Tibial nerve (tissue), 4 donors: Measurements from ENCODE around the gene EIF3CL. TPM values are rescaled to one million over a fixed set of nuclear protein-coding genes. Genes with fewer than 3 reads are reported as not detected.
"Not testable (repeated sequence)": the region's sequence is repeated elsewhere in the genome, so short reads cannot be mapped to it uniquely, and the experiment has no call there.

Experiments used
- DNase-seq, 2 donors: peaks; one replicate each; pipeline ENCODE4 v3.0.0-alpha.2; 2019; ENCODE audit warnings: low spot score in 2 of 2
- H3K27ac ChIP-seq, 4 donors: fragments of 200-600 bp; sonication (generic) in 3 of 4; one replicate each; pipeline ENCODE4 v1.5.1; 2017 to 2019; ENCODE audit warnings: mild to moderate bottlenecking in 1 of 4
- H3K27me3 ChIP-seq, 2 donors: fragments of 200-600 bp; sonication (generic) in 1 of 2; one replicate each; pipeline versions ENCODE4 v1.5.1 to v1.6.0; 2017 to 2019
- H3K36me3 ChIP-seq, 3 donors: fragments of 200-600 bp; sonication (generic); one replicate each; pipeline ENCODE4 v1.5.1; 2018 to 2019
- H3K4me1 ChIP-seq, 4 donors: fragments of 200-600 bp; sonication (generic) in 3 of 4; one replicate each; pipeline ENCODE4 v1.5.1; 2017 to 2019
- H3K4me3 ChIP-seq, 4 donors: fragments of 200-600 bp; sonication (generic) in 3 of 4; one replicate each; pipeline ENCODE4 v1.5.1; 2017 to 2019; ENCODE audit warnings: mild to moderate bottlenecking in 1 of 4, moderate library complexity in 1 of 4
- H3K9me3 ChIP-seq, 4 donors: fragments of 200-600 bp; sonication (generic) in 3 of 4; one replicate each; pipeline ENCODE4 v1.5.1; 2017 to 2019
- WGBS, 2 donors: methylation state at CpG; one replicate each; pipeline ENCODE4 v1.1.5; 2018; 5-methylcytosine and 5-hydroxymethylcytosine counted together
- total RNA-seq, 4 donors: library from RNA; depleted of rRNA; stranded (reverse); fragments of >200 nt; gene quantifications; one replicate each; pipeline ENCODE4 v1.1.0, GENCODE V29; 2016

EIF3CL gene, protein sequence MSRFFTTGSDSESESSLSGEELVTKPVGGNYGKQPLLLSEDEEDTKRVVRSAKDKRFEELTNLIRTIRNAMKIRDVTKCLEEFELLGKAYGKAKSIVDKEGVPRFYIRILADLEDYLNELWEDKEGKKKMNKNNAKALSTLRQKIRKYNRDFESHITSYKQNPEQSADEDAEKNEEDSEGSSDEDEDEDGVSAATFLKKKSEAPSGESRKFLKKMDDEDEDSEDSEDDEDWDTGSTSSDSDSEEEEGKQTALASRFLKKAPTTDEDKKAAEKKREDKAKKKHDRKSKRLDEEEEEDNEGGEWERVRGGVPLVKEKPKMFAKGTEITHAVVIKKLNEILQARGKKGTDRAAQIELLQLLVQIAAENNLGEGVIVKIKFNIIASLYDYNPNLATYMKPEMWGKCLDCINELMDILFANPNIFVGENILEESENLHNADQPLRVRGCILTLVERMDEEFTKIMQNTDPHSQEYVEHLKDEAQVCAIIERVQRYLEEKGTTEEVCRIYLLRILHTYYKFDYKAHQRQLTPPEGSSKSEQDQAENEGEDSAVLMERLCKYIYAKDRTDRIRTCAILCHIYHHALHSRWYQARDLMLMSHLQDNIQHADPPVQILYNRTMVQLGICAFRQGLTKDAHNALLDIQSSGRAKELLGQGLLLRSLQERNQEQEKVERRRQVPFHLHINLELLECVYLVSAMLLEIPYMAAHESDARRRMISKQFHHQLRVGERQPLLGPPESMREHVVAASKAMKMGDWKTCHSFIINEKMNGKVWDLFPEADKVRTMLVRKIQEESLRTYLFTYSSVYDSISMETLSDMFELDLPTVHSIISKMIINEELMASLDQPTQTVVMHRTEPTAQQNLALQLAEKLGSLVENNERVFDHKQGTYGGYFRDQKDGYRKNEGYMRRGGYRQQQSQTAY
- 100 to 1,000 TPM; 185 to 265 (median 230) TPM for total RNA-seq

DNA sequence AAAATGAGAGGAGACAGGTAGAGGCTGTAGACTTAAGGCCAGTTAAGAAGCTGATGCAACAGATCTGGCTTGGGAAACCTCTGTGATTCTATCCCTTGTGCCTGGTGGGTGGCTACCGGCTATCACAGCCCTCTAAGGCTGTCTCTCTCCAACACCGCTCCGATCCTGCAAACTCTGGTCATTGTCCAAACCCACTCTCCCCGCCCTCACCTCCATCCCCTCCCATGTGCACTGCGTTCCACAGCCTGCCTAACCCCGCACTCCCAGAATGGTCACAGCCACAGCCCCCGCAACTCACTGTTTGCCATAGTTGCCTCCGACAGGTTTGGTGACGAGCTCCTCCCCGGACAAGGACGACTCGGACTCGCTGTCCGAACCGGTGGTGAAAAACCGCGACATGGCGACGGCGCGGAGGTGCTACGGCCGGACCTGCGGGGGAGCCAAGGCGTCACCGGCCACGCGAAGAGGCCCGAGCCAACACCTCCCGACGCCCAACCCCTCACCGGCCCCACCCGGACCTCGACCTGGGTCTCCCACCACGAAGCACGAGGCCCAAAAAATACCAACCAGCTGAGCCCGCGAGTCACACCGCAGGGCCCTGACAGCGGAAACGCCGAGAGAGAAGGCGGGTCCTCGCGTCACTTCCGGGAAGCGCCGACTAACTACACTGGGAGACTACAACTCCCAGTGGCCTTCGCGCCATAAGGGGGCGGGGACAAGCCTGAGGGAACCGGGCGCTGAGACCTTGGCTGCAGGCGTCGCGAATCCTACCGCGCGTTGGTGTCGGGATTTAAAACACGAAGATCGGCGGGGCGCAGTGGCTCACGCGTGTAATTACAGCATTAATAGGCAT, at the start of gene EIF3CL:
TSS of gene EIF3CL (minus strand) at position 622 of the 853 bp plus-strand sequence. CDS start at position 399, 223 bp downstream.
- peak within 1 kb of the TSS in 1 of 4 donors; percentile 26 for H3K4me3 ChIP-seq
- H3K9me3 ChIP-seq, H3K4me1 ChIP-seq, H3K27ac ChIP-seq, H3K36me3 ChIP-seq, DNase-seq, H3K27me3 ChIP-seq: not testable (repeated sequence)
- WGBS, 2 donors: no CpG with 5 or more reads among the region's 66 CpGs

DNA sequence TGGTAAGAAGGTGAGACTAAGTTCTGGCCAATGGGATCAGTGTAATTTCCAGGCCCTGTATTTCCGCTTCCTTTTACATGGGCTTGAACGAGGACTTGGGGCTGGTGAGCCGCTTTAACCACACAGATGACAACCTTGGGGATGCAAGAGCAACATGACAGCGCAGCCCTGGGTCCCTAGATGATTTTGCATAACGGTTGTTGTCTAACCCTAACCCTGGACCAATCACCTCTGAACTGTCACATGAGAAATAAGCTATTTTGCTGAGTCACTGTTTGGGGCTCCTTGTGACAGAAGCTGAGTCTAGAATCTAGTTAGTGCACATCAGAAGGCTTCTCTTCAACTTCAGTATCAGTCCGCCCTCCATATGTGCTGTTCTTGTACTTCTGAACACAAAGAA, 43.4 kb upstream of the EIF3CL start:
- not testable (repeated sequence) for DNase-seq, H3K9me3 ChIP-seq, H3K27ac ChIP-seq, H3K4me1 ChIP-seq, H3K27me3 ChIP-seq, H3K36me3 ChIP-seq, H3K4me3 ChIP-seq
- no CpG with 5 or more reads among the region's 6 CpGs for WGBS, 2 donors

DNA sequence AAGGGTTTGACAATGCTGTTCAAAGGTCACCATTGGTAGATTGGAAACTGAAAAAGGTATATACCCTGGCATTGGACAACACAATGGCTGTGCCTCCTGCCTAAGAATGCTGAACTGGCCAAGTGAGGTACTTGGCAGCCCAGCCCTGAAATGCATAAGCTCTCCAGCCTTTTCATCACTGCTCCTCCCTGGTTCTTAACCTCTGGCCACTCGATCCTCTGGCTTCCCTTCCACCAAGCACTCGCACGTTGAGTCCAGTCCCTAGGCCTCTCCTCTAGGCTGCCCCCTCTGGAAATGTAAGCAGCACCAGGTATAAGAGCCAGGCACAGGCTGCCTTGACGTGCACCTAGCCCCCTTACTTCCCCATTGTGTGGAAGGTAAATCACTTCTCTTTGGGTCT, 42.7 kb upstream of the EIF3CL start:
- H3K4me1 ChIP-seq, H3K36me3 ChIP-seq, DNase-seq, H3K4me3 ChIP-seq, H3K9me3 ChIP-seq, H3K27ac ChIP-seq, H3K27me3 ChIP-seq: not testable (repeated sequence)
- WGBS, 2 donors: no CpG with 5 or more reads among the region's 4 CpGs

DNA sequence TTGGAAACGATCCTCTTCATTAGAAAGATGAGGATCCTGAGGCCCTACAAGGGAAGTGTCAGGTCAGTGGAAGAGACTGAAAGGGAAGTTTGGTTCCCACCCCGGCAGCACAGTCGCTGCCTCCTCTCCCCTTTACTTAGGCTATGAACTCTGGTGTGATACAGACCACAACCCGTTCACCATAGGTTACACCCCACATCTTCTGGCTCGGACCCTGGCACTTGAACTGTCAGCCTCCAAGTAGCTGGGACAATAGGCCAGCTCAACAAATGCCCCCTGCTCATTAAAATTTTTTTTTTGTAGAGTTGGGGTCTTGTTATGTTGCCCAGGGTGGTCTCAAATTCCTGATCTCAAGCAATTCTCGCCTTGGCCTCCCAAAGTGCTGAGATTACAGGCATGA, 40.3 kb upstream of the EIF3CL start:
- WGBS, 2 donors: 80% methylated on average over 1 of the region's 6 CpGs; no CpG with 5 or more reads in 1 of the 2 donors
- H3K27me3 ChIP-seq, H3K4me3 ChIP-seq, H3K36me3 ChIP-seq, H3K4me1 ChIP-seq, H3K9me3 ChIP-seq, H3K27ac ChIP-seq, DNase-seq: not testable (repeated sequence)

DNA sequence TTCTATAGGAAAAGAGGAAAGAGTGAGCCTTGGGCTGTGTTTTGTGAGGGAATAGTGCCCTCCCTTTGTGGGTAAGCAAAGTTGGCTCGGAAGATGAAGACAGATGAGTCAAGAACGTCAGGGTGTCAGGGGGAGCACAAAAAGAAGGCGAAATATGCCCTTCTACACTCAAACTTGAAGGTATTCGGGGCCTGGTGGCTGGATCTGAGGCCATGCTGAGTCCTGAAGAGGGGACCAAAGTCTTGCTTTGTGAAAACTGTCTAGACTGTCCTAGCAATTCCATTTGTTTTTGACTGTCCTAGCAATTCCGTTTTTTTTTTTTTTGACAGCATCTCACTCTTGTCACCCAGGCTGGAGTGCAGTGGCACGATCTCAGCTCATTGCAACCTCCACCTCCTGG, 35.3 kb upstream of the EIF3CL start:
- H3K4me1 ChIP-seq, H3K9me3 ChIP-seq, DNase-seq, H3K27me3 ChIP-seq, H3K4me3 ChIP-seq, H3K27ac ChIP-seq, H3K36me3 ChIP-seq: not testable (repeated sequence)
- 58 to 89% methylated on average over 4 of the region's 6 CpGs for WGBS, 2 donors

DNA sequence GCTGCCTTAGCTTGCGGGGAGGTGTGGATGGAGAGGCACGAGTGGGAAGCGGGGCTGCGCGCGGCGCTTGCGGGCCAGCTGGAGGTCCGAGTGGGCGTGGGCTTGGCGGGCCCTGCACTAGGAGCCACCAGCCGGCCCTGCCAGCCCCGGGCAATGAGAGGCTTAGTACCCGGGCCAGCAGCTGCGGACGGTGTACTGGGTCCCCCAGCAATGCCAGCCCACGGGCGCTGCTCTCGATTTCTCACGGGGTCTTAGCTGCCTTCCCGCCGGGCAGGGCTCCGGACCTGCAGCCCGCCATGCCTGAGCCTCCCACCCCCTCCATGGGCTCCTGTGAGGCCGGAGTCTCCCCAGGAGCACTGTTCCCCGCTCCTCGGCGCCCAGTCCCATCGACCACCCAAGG, 31.7 kb upstream of the EIF3CL start:
- not testable (repeated sequence) for DNase-seq, H3K36me3 ChIP-seq, H3K4me3 ChIP-seq, H3K27ac ChIP-seq, H3K4me1 ChIP-seq, H3K27me3 ChIP-seq, H3K9me3 ChIP-seq
- 100% methylated on average over 2 of the region's 29 CpGs; no CpG with 5 or more reads in 1 of the 2 donors for WGBS, 2 donors

DNA sequence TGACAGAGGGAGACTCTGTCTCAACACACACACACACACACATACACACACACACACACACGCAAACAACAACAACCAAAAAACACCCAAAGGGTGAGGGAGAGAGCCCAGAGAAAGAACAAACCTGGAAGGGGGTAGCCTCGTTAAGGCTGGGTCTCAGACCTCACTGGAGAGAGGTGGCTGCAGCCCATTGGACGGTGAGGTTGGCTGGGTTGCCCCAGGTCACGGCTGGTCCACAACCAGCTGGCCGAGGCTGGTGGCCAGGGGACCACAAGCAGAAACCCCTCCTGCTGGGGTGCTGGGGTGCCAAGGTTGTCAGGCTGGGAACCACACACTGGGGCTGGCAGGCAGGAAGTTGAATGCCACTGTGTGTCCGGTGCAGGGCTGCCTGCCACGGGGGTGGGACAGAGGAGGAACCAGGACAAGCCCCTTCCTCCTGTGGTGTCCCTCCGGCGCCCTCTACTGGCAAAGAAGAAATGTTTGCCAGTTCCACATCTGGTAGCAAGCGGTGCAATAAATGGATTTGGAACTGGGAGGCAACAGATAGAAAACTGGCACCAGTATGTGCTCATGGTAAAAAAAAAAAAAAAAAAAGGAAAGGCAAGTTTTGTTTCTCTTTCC, 22.5 kb upstream of the EIF3CL start:
- DNase-seq, H3K4me3 ChIP-seq, H3K27ac ChIP-seq, H3K4me1 ChIP-seq, H3K9me3 ChIP-seq, H3K36me3 ChIP-seq, H3K27me3 ChIP-seq: not testable (repeated sequence)
- no CpG with 5 or more reads among the region's 10 CpGs for WGBS, 2 donors

DNA sequence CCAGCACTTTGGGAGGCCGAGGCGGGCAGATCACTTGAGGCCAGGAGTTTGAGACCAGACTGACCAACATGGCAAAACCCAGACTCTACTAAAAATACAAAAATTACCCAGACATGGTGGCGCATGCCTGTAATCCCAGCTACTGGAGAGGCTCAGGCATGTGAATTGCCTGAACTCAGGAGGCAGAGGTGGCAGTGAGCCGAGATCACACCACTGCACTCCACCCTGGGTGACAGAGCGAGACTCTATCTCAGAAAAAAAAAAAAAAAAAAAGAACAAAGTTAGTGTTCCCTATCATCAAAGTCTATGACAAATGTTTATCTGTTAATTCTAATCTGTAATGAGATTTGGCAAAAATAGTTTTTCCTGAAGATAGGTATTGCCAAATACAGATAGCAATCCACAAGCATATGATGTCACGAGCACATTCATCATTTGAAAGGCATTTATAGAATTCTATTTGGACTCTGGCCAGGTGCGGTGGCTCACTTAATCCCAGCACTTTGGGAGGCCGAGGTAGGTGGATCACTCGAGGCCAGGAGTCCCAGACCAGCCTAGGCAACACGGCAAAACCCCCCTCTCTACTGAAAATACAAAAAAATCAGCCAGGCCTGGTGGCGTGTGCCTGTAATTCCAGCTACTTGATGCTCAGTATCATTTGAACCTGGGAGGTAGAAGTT, 17.6 kb upstream of the EIF3CL start:
- H3K27me3 ChIP-seq, H3K4me1 ChIP-seq, H3K36me3 ChIP-seq, DNase-seq, H3K9me3 ChIP-seq, H3K4me3 ChIP-seq, H3K27ac ChIP-seq: not testable (repeated sequence)
- no CpG with 5 or more reads among the region's 11 CpGs for WGBS, 2 donors

DNA sequence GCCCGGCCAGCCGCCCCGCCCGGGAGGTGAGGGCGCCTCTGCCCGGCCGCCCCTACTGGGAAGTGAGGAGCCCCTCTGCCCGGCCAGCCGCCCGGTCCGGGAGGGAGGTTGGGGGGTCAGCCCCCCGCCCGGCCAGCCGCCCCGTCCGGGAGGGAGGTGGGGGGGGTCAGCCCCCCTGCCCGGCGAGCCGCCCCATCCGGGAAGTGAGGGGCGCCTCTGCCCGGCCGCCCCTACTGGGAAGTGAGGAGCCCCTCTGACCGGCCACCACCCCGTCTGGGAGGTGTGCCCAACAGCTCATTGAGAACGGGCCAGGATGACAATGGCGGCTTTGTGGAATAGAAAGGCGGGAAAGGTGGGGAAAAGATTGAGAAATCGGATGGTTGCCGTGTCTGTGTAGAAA, 13.4 kb upstream of the EIF3CL start:
- not testable (repeated sequence) for H3K4me3 ChIP-seq, H3K9me3 ChIP-seq, DNase-seq, H3K4me1 ChIP-seq, H3K27ac ChIP-seq, H3K27me3 ChIP-seq, H3K36me3 ChIP-seq
- whole genome bisulfite sequencing, 2 donors: no CpG with 5 or more reads among the region's 30 CpGs

DNA sequence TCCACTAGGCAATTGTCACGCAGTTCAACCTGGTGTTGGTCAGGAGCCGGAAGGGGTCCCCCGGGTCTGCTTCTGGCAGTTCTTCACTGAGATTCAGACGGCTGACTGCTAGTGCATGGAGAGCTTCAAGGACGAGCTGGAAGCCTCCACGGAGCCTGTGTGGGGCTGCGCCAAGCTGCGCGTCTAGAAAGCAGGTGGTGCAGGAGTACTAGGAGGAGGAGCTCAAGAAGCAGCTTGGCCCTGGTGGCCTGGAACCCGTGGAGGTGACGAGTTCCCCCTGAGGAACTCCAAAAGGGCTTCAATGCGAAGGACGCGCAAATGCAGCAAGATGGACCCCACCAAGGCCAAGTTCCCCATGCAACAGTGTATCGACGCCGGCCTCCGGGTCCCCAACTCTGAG, 10.9 kb upstream of the EIF3CL start:
- H3K27ac ChIP-seq, H3K36me3 ChIP-seq, H3K4me3 ChIP-seq, H3K27me3 ChIP-seq, DNase-seq, H3K4me1 ChIP-seq, H3K9me3 ChIP-seq: not testable (repeated sequence)
- WGBS, 2 donors: 89 to 91% methylated on average over 8 to 14 of the region's 18 CpGs

DNA sequence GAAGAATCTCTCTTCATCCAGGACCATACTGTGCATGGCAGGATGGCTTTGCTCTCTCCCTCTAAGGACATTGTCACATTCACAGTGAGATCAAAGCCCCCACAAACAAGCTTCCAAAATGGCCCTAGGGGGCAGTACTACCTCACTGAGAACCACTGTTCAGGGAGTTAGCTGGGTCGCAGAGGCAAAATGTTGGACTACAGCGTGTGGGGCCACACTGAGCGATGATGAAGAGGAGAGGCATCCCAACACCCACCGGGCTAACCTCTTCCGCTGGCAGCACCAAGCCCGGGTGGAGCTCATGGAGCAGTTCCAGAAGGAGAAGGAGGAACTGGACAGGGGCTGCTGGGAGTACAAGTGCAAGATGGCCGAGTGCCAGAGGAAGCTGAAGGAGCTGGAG, 9.9 kb upstream of the EIF3CL start:
- not testable (repeated sequence) for H3K27ac ChIP-seq, H3K27me3 ChIP-seq, H3K36me3 ChIP-seq, H3K4me3 ChIP-seq, H3K9me3 ChIP-seq, DNase-seq, H3K4me1 ChIP-seq
- WGBS, 2 donors: no CpG with 5 or more reads among the region's 7 CpGs

DNA sequence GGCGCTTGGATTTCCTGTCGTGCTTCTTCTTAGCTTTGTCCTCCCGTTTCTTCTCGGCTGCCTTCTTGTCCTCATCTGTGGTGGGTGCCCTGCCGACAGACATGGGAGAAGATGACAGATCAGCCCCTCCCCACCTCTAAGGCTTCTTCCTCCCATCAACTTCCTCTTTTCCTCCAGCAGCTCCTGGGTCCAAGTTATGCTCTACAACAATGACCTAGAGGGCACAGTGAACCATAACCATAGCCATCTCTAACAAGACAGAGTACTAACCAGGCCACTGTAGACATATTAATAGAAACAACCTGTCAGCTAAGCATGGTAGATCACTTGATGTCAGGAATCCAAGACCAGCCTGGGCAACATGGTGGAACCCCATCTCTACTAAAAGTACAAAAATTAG, 11.6 kb downstream of the EIF3CL start:
- not testable (repeated sequence) for H3K27me3 ChIP-seq, H3K9me3 ChIP-seq, DNase-seq, H3K4me3 ChIP-seq, H3K27ac ChIP-seq, H3K36me3 ChIP-seq, H3K4me1 ChIP-seq
- no CpG with 5 or more reads among the region's 5 CpGs for WGBS, 2 donors
